ENCODE data around the gene SPEN. TPM values are rescaled to one million over a fixed set of nuclear protein-coding genes. Genes with fewer than 3 reads are reported as not detected.

The SPEN gene
- total and polyA plus RNA-seq, 9 of the 15 experiments (the other 6 are each of a cell fraction or from before 2014, with no cell fraction given) = 5.7 to 87.5 (median 27.2) TPM

DNA sequence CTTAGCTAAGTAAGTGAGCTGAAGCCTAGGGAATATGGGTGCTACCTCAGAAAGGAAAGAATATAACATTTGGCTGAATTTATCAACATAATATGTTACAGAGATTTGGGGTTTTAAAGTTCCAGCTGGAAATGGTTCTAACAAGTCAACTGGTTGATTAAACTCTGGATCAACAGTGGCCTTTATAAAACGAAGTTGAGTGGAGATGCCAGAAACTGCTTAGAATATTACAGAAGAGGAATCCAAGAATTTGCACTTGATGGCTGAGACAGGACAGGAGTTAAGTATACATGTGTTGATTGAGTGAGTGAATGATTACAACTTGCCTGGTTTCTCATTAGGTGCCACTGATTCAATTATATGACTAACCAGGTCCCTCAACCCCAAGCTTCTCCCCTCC, 135.8 kb downstream of the SPEN start:
- Histone ChIP-seq H2AFZ (ENCODE audit: low read depth, low read length) (no peak overlapping the region), H3K4me2 (ENCODE audit: insufficient read depth, low read length) (no peak overlapping the region), H4K20me1 (replicated peaks; ENCODE audit: control insufficient read depth, insufficient read depth, low read length) (no peaks in the 10 kb centered on the region), H3K4me1 (replicated peaks in 1 of 2; ENCODE audit: control insufficient read depth in 2 of 2, insufficient read depth in 2 of 2, low read length in 2 of 2) (no peaks in the 10 kb centered on the region), H3K9me3 (replicated peaks; ENCODE audit: control insufficient read depth, insufficient read depth, low read depth, low read length) (peaks cover 13% of the 10 kb centered on the region), H3K79me2 (ENCODE audit: control insufficient read depth, insufficient read depth, low read length) (no peaks in the 10 kb centered on the region), H3K4me3 (no peak overlapping the region), H3K36me3 (ENCODE audit: control insufficient read depth, insufficient read depth, low read length) (no peaks in the 10 kb centered on the region), H3K27ac (ENCODE audit: extremely low read depth, low read depth, low read length) (no peak overlapping the region), H3K9me1 (ENCODE audit: control insufficient read depth, insufficient read depth, low read length) (no peaks in the 10 kb centered on the region), H3K9ac (ENCODE audit: insufficient read depth in 1 of 2, low read depth in 2 of 2, low read length in 2 of 2) (no peak overlapping the region), H3K27me3 (ENCODE audit: control insufficient read depth in 2 of 2, insufficient read depth in 2 of 2, low read length in 2 of 2) (no peaks in the 10 kb centered on the region)
- WGBS (ENCODE audit: insufficient coverage, low coverage, missing lambda C conversion rate) = 4% methylated on average over 1 of the region's 1 CpG
- no peak for ATAC-seq
- ChIA-PET POLR2A (no interaction called here), CTCF (ENCODE audit: low intra/inter-chr PET ratio) (no interaction called here)
- intact Hi-C loops (cut with micrococcal nuclease) (no loop called here), in situ Hi-C loops (cut with MboI) (no loop called here)
- TF ChIP-seq GTF2A2 (tag; IDR thresholded peaks at IDR 0.05) = no peak
- TF ChIP-seq, protein P1, sequence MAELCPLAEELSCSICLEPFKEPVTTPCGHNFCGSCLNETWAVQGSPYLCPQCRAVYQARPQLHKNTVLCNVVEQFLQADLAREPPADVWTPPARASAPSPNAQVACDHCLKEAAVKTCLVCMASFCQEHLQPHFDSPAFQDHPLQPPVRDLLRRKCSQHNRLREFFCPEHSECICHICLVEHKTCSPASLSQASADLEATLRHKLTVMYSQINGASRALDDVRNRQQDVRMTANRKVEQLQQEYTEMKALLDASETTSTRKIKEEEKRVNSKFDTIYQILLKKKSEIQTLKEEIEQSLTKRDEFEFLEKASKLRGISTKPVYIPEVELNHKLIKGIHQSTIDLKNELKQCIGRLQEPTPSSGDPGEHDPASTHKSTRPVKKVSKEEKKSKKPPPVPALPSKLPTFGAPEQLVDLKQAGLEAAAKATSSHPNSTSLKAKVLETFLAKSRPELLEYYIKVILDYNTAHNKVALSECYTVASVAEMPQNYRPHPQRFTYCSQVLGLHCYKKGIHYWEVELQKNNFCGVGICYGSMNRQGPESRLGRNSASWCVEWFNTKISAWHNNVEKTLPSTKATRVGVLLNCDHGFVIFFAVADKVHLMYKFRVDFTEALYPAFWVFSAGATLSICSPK (IDR thresholded peaks at IDR 0.05; ENCODE audit: borderline replicate concordance) = no peak
- TF ChIP-seq, protein P2, sequence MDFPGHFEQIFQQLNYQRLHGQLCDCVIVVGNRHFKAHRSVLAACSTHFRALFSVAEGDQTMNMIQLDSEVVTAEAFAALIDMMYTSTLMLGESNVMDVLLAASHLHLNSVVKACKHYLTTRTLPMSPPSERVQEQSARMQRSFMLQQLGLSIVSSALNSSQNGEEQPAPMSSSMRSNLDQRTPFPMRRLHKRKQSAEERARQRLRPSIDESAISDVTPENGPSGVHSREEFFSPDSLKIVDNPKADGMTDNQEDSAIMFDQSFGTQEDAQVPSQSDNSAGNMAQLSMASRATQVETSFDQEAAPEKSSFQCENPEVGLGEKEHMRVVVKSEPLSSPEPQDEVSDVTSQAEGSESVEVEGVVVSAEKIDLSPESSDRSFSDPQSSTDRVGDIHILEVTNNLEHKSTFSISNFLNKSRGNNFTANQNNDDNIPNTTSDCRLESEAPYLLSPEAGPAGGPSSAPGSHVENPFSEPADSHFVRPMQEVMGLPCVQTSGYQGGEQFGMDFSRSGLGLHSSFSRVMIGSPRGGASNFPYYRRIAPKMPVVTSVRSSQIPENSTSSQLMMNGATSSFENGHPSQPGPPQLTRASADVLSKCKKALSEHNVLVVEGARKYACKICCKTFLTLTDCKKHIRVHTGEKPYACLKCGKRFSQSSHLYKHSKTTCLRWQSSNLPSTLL (IDR thresholded peaks at IDR 0.05) = no peak
- no TSS peak for BruUV-seq (replicated peaks)
- no peak for DNase-seq (ENCODE audit: extremely low read depth in 1 of 4, low spot score in 3 of 4)
- FAIRE-seq = no peak

Measured in K562 (cell line).